GM12874 (cell line): ENCODE data around the gene KCNMA1.

Source experiments
- CTCF ChIP-seq: IDR thresholded peaks from 2 replicates; pipeline ENCODE4 v1.5.1; 2011; ENCODE audit warnings: low read depth, mild to moderate bottlenecking, control low read depth, low read length, moderate library complexity; ENCODE audit not compliant: insufficient read depth

The KCNMA1 gene

GRCh38 chr10:77016278-77016815 is 621.3 kb downstream of the KCNMA1 start:
- TF ChIP-seq CTCF, result no peak

- no peak for TF ChIP-seq CTCF
Measured at GRCh38 chr10:77015360-77015759, 622.2 kb downstream of the KCNMA1 start.

- no peak for TF ChIP-seq CTCF
Measured at GRCh38 chr10:77012812-77013500, 624.7 kb downstream of the KCNMA1 start.

- no peak for TF ChIP-seq CTCF
Measured at GRCh38 chr10:77011874-77012811, 625.5 kb downstream of the KCNMA1 start.

- TF ChIP-seq CTCF, result no peak
Measured at GRCh38 chr10:77010430-77010829, 627.2 kb downstream of the KCNMA1 start.

GRCh38 chr10:77007834-77008233 is 629.8 kb downstream of the KCNMA1 start:
- no peak for TF ChIP-seq CTCF

- no peak for TF ChIP-seq CTCF
Measured at GRCh38 chr10:77006836-77007511, 630.6 kb downstream of the KCNMA1 start.
